GM18505 (cell line): ENCODE results near the gene FOXD2.

Source experiments
- ATAC-seq: cut with Tn5 transposase; IDR thresholded peaks from one replicate; pipeline ENCODE4 v1.9.1; 2021; ENCODE audit not compliant: unreplicated experiment
- POLR2A ChIP-seq: IDR thresholded peaks from 4 replicates; pipeline ENCODE4 v1.6.1; 2011; ENCODE audit warnings: borderline replicate concordance; ENCODE audit not compliant: insufficient read depth, insufficient read length; ENCODE audit errors: extremely low read depth

The FOXD2 gene

GRCh38 chr1:47437447-47438164, at the start of gene FOXD2:
FOXD2 (plus strand) TSS chr1:47438044; CDS start chr1:47438136, 92 bp downstream.
- peak; percentile 82 for ATAC-seq
- TF ChIP-seq POLR2A = peak; percentile 66

GRCh38 chr1:47388891-47389238, 49.0 kb upstream of the FOXD2 start:
- no peak for ATAC-seq
- TF ChIP-seq POLR2A = no peak

DNA sequence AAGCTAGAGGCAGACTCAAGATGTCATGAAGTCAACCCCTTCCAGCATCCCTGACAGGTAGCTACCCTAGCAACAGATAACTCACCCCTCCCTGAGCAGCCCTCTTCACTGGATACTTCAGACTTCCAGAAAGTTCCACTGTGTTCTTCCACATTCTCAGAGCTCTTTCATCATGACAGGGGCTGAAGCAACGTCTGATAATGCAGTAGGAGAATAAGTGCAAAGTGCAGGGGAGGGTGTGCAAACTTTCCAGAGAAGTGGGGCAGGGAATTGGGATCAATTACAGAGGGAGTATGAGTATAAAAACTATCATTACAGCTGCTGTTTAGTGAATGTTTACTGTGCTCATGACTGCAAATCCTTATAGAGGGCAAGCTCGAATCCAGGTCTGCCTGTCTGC, 48.1 kb upstream of the FOXD2 start:
- no peak for TF ChIP-seq POLR2A
- ATAC-seq = no peak

DNA sequence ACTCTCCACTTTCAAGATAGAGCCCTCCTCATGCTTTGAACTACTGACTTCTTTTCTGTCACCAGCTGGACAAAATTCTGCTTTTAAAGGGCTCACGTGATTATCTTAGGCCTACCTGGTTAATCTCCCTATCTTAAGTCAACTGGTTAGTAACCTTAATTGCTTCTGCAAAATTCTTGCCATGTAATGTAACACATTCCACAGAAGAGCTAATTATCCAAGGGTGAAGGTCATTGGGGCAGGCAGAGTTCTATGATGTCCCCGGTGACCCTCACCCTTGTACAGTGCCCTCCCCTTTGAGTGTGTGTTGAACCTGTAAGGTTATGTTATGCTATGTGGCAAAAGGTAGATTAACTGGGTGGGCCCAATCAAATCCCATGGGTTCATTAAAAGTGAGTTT, 47.0 kb upstream of the FOXD2 start:
- no peak for ATAC-seq

GRCh38 chr1:47393141-47393540, 44.7 kb upstream of the FOXD2 start:
- TF ChIP-seq POLR2A = no peak
- ATAC-seq = no peak

More for the DNA sequence above, 47.0 kb upstream of the FOXD2 start:
- no peak for TF ChIP-seq POLR2A

DNA sequence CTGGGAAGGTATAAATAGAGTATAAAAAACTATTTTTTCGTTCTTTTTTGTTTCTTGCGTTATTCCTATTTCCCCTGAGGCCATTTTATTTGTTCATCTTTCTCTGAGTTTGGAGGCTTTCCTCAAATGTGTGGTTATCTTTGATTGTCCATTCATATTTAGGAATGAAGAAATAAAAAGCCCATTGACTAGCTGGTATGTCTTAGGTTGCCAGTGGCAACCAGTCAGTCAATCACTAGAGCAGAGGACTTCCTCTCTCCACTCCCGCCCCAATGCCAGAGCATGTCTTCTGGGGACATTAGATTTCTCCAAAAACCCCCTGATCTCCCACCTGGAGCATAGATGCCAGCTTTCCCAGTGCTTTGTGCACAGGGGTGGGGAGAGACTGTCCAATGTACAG, 42.4 kb upstream of the FOXD2 start:
- ATAC-seq = no peak
- TF ChIP-seq POLR2A = no peak

GRCh38 chr1:47396671-47397196, 41.1 kb upstream of the FOXD2 start:
- ATAC-seq = no peak
- TF ChIP-seq POLR2A = no peak

GRCh38 chr1:47399138-47399845, 38.6 kb upstream of the FOXD2 start:
- no peak for ATAC-seq
- TF ChIP-seq POLR2A = no peak

- ATAC-seq = no peak
- no peak for TF ChIP-seq POLR2A
Measured at GRCh38 chr1:47399846-47400155, 38.0 kb upstream of the FOXD2 start.

- no peak for ATAC-seq
- no peak for TF ChIP-seq POLR2A
Measured at GRCh38 chr1:47401761-47402160, 36.1 kb upstream of the FOXD2 start.

- no peak for ATAC-seq
Measured at GRCh38 chr1:47402591-47402990, 35.3 kb upstream of the FOXD2 start.

DNA sequence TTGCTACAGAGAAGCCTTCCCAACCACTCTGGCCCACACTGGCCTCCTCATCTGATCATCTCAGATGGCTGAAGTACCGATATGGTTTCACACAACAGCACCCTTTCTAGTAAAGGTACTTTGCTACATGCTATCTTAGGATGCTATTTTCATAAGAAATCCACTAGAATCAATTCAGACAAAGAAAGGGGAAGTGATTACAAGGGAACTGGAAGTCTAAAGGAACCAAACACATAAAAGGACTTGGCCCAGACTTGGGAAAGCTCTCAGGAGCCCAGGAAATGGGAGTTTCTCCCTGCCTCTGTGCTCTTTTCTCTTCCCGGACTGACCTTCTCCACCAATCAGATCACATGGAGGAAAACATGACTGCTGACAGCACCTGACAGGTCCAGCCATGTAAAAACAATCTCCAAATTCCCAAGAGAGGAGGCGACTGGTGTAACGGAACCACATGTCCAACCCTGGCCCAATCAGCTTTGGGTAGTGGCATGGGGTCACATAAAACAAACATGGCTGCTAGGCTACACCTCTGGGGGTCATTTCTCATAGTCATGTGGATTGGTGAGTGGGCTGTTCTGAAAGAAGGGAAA, 34.4 kb upstream of the FOXD2 start:
- no peak for TF ChIP-seq POLR2A
- ATAC-seq = no peak

More at GRCh38 chr1:47402591-47402990, 35.3 kb upstream of the FOXD2 start:
- TF ChIP-seq POLR2A = no peak

- TF ChIP-seq POLR2A = no peak
- no peak for ATAC-seq
Measured at GRCh38 chr1:47405697-47406096, 32.1 kb upstream of the FOXD2 start.

- TF ChIP-seq POLR2A = no peak
- no peak for ATAC-seq
Measured at GRCh38 chr1:47406966-47407365, 30.9 kb upstream of the FOXD2 start.
